Left cardiac atrium (tissue), 4 donors: Measurements from ENCODE around the gene TPD52L1. TPM values are rescaled to one million over a fixed set of nuclear protein-coding genes. Genes with fewer than 3 reads are reported as not detected.

ENCODE experiments used
- ATAC-seq, 2 donors: fragments of 200-7000 bp; cut with Tn5 transposase; one replicate each; pipeline ENCODE4 v1.9.1; 2020; ENCODE audit warnings: mild to moderate bottlenecking in 2 of 2, moderate library complexity in 2 of 2
- DNase-seq: peaks from one replicate; pipeline ENCODE4 v3.0.0-alpha.2; 2020
- intact Hi-C, 2 donors: fragments of 100-400 bp; cut with DNase I; formaldehyde crosslinking; loops; one replicate each; pipeline versions ENCODE4 v1.14.1 to v1.15.1; 2022 to 2023
- total RNA-seq, 2 donors: library from RNA; stranded (reverse); fragmentation: NEBNext Ultra II Directional; extraction: Animal tissue kit (Norgen Biotek cat#: 25700); gene quantifications; one replicate each; pipeline ENCODE4 v1.2.1, GENCODE V29; 2021
- donor health status: DM: no; HTN: yes; CAD: no.
- donor health status: DM: no; HTN: yes; CAD: no; lungs with severe emphysema.
- donor health status: DM: yes; HTN: yes; CAD: no.
- donor health status: Dilated cardiomyopathy.

Gene TPD52L1
- total RNA-seq, 2 donors from 2014 or later = 27.9 to 50.4 TPM

DNA sequence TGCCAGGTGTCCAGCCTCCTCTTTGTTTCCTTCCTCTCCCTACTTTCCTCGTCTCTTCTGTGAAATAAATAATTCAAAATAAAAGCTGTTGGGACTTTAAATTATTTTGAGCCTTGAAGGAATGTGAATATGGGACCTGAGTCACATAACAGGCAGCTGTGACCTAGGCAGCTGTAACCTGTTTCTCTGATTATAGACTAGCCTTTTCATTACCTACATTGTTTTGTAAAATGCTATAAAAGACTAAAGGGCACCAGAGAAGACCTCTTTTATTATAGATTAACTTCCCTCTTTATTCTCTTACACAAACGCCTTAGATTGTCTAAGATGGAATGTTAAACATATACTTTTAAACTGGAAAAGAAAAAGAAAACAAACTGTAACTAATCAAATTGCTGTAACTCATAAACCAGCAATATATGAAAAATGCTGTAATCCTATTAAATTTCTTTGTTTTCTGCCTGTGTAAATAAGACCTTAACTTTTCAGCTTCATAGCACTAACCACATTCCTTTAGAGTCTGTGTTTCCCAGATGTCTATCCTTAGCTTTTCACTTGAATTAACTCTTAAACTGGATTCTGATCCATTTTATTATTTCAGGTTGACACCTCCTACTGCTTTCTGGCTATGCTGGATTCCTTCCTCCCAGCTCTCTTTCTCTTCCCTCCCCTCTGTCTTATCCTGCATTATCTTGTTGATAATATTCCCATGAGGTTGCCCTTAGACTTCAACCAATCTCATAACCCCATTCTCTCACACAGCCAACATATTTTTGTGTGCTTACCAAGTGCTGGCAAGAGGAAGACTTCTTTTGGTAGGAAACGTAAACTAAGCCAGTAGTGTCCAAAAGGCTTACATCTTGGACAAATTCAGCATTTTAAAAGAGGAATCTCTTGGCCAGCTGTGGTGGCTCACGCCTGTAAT is 69.2 kb downstream of the TPD52L1 start:
- intact Hi-C loops = no loop called here
- no peak for ATAC-seq

DNA sequence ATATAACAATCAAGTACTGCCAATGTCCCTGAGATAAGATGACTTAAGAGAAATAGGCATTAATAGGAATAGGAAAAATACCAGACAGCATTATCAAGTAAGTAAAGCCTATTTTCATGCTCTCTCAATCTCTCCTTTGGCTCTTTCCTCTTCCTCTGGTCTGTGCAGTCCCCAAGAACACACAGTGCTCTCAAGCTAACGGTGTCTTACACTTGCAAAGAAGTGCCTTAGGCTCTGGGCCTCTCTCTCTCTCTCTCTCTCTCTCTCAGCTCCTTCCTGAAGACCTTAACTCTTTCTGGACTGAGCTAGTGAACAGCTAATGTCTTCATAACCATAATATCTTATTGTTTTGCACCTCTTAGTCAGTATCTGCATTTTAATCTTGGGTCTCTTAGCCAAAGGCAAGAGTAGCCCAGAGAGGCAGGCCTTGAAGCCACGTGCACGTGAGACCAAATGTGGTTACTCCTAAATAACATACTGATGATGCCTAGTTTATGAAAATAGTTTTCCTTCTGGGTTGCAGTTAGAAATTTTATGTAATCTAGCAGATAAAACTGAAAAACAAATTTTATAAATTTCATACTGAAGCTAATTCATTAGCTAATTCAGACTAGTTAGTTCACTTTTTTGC is 70.8 kb downstream of the TPD52L1 start:
- ATAC-seq (peak; percentile 36 to 74), DNase-seq (no peak)
- intact Hi-C loops = no loop called here

More for the DNA sequence above, 69.2 kb downstream of the TPD52L1 start:
- DNase-seq = no peak

DNA sequence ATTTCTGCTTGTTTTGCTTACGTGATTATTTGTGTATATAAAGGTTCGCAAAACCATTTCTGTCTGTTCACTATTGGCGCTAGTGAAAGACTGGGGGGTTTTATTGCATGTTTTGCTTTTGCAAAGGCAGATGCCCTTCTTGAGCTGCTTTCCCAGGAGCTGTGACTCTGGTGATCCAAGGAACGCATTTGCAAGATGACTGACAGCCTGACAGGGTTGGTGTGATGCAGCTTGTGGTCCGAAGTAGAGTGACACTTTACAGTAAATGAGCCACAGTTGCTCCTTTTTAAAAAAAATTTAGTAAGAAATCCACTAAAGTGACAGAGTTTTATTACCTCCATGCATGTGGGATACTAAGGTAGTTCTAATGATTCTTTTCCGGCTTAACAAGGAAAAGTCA is 73.7 kb downstream of the TPD52L1 start:
- intact Hi-C loops = no loop called here
- ATAC-seq = no peak
- no peak for DNase-seq

DNA sequence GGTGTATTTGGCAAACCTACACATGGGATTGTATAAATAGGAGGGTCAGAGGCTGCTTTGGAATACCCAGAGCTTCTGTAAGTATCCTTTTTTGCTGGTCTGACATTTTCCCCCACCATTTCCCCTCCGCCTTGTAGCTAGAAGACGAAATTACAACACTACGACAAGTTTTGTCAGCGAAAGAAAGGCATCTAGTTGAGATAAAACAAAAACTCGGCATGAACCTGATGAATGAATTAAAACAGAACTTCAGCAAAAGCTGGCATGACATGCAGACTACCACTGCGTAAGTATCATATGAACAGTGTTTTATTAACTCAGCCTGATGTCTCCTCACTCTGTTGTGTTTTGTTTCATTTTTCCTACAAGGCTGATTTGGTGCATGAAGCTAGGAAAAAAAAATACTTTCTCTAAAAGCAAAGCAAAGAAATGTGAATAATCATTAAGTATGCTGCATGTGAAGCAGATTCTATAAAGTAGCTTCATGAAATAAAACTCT is 75.5 kb downstream of the TPD52L1 start:
- ATAC-seq = peak in 1 of 2 donors; percentile 35
- intact Hi-C loops = no loop called here
- no peak for DNase-seq

DNA sequence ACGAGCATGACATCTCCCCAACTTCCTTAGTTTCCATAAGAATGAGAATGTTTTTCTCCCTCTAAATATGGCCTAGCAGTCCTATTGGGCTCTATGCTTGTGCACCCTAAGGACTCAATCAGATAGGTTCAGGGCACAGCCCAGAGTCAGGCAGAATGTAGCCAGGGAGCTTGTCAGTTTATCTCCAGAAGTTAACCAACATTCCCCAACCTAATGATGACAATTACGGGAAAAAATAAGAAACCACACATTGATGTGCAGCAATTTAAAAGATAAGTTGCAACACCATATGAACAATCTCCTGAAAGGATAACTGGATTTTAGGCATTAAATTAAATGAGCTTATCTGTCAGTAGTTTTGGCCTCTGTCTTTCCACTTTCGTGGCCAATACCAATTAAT is 77.1 kb downstream of the TPD52L1 start:
- DNase-seq (no peak), ATAC-seq (no peak)
- intact Hi-C loops = loop anchor here in 1 of 2 donors (10.0 kb wide), 1 partner anchor 76 kb away; the partner anchor contains the start of gene TPD52L1

DNA sequence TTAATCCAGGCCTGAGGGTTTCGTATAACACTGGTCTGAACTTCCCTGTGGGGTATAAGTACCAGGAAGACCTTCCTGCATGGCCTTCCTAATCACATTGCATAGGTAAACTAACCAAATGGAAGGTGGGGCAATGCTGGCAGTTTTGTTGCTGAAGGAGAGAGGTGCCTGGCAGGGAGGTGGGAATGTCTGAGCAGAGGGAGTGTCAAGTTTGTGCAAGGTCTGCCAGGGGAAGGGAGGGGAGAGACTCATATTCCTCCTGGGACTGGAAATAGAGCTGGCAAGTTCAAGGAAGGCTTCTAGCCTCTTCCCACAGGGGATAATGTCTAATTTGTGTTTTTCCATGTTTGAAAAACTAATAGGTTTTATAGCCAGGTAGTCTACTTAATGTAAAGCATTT is 77.6 kb downstream of the TPD52L1 start:
- ATAC-seq (peak; percentile 53 to 57), DNase-seq (no peak)
- intact Hi-C loops = loop anchor here in 1 of 2 donors (10.0 kb wide), 1 partner anchor 76 kb away; the partner anchor contains the start of gene TPD52L1

DNA sequence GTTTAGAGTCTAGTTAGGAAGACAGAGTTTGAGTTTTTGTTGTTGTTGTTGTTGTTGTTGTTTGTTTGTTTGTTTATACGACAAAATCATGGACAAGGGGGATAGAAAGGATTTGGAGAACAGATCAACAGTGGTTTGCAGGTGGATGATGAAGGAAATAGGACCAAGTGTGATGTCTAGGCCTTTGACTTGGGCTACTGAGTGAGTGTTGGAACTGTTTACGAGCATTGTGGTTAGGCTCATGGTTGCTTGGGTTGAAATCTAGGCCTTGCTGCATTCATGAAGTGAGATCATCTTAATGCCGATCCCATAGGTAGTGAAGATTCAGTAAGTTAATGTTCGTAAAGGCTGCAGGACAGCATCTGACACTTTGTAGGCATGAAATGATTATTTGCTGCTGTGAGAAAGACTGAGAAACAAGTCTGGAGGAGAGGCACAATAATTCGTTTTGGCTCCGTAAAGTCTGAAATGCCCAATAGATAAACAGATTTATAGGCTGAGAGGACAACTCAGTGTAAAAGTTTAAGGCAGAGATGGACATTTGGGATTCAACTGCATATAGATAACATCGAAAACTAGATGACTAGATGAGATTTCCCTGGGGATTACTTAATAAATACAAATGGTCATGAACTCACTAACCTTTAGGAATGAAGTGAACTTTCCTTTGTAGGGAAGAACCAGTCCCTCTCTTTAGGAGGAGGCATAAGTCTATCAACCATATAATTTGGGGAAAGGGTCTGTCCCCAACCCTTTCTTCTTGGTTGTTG is 78.2 kb downstream of the TPD52L1 start:
- no peak for DNase-seq
- no peak for ATAC-seq
- intact Hi-C loops = loop anchor here in 1 of 2 donors (10.0 kb wide), 1 partner anchor 77 kb away; the partner anchor contains the start of gene TPD52L1

DNA sequence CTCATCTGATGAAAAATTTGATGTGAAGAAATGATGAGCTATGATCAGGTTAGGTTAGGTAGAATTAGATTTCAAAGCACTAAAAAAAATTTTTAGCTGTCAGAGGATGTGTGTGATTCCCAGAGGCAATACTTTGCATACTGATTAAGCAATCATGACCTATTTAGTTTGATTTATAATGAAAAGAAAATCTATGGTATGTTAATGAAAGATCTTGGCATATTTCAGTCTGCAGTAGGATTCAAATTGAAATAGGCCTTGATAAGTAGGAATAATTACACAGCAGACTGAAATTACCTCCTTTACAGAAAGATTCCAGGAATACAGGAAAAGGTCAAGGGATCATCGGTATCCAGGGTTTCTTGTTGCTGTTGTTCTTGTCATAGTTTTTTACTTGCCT is 78.9 kb downstream of the TPD52L1 start:
- ATAC-seq (peak in 1 of 2 donors; percentile 44), DNase-seq (no peak)
- intact Hi-C loops = loop anchor here in 1 of 2 donors (10.0 kb wide), 1 partner anchor 78 kb away; the partner anchor contains the start of gene TPD52L1

DNA sequence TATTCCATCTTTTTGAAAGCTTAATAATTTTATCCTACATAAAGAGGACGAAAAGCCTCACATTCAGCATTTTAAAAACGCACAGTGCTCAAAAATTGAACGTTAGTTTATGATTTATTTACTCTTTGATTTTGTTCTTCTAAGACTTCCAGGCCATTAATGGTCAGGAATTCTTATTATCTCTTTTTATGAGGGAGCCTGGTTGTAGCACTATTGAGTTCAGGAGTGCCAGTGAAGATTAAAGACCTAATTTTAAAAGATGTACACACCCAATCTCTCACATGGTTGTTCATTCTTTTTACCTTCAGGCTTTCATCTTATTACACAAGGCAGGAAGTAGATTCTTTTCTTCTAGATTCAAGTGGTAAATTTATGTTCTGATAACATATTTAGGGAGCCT is 79.6 kb downstream of the TPD52L1 start:
- DNase-seq (no peak), ATAC-seq (no peak)
- intact Hi-C loops = loop anchor here in 1 of 2 donors (10.0 kb wide), 1 partner anchor 78 kb away; the partner anchor contains the start of gene TPD52L1

DNA sequence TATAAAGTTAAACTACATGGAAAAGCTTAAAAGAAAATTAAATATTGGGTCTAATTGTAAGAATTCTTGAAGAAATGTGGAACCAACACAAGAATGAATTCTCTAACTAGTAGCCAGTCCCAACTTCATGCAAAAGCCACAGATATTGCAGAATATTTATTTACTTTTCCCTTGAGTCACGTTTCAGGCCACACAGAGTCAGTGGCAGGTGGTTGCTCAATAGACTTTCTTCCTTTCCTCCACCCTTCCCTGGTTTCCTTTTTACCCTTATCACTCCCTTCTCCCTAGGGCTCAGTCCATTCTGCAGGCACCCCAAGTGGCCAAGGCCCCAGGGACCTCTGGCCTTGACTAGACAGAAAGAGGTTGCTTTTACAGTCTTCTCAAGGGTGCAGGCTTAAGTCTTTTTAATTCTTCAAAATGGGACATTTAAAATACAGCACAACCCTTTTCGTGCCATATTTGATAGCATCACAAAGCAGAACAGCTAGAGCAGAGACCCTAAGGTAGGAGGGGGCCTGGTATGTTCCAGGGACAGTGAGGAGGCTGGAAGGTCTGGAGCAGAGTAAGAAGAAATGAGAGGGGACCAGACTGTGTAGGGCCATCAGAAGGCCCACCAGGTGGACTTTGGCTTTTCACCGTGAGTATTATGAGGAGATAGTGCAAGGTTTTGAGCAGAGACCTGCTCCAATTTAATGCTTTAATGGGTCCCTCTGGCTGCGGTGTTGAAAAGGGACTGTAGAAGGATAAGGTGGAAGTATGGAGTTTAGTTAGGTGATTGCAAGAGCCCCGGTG is 83.2 kb downstream of the TPD52L1 start:
- DNase-seq (no peak), ATAC-seq (peak in 1 of 2 donors; percentile 23)
- intact Hi-C loops = loop anchor here in 1 of 2 donors (10.0 kb wide), 1 partner anchor 82 kb away; the partner anchor contains the start of gene TPD52L1

DNA sequence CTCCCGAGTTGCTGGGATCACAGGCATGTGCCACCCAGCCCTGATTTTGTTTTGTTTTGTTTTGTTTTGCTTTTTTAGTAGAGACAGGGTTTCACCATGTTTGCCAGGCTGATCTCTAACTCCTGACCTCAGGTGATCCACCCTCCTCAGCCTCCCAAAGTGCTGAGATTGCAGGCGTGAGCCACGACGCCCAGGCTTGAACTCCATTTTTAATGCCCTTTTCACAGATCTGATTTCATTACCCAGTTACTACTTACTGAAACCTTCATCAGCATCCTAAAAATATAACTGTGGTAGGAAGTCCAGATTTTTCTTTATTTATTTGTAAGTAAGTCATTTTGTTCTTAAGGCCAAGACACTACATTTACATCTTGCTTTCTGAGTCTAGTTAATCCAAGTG is 84.2 kb downstream of the TPD52L1 start:
- intact Hi-C loops = loop anchor here in 1 of 2 donors (10.0 kb wide), 1 partner anchor 83 kb away; the partner anchor contains the start of gene TPD52L1
- DNase-seq = no peak
- ATAC-seq = no peak

DNA sequence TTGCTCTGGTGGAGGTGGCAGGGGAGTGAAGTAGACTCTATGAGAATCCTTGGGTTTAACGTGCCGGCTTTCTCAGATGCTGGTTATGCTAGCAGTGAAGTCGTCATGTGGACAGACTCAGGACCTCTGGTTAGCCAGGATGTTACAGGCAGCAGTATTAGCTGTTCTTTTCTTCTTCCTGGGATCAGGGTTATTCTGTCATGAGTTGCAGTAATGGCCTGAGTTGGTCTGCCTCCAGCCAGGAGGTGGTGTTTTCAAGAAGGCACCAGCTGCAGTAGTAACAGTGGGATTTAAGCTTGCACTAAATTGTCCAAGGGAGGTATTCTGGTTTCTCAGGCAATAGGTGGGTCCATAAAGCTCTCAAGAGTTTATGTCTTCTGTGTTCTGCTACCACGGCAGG is 91.5 kb downstream of the TPD52L1 start:
- ATAC-seq = no peak
- intact Hi-C loops = no loop called here
- no peak for DNase-seq

DNA sequence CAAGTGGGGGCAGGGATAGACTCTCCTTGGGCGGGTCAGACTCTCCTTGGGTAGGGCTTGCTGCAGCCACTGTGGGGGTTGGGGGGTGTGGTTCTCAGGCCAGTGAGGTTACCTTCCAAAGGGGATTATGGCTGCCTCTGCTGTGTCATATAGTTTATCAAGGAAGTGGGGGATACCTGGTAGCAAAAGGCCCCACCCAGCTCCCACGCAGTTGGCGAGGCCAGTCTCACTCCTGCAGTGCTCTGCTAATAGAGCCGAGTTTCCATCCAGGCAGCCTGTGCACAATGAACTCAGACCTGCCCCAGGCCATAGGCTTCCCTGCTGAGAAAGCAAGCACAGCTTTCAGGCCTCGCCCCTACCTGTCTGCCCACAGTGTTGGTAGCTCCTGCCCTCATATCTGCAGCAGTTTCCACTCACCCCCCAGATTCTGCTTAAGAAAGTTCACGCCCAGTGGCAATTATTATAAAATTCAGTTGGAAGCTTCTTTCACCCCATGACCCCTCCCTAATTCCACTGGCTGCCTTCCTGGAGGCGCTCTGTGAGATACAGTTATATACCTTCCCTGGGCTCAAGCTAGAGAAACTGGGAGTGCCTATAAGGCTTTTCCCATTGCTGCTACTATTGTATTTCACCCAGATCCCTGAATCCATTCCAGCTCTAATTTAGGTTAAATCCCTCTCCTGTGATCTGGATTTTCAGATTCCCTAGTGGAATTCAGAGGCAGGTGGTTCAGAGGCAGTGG is 92.1 kb downstream of the TPD52L1 start:
- ATAC-seq = no peak
- intact Hi-C loops = no loop called here

DNA sequence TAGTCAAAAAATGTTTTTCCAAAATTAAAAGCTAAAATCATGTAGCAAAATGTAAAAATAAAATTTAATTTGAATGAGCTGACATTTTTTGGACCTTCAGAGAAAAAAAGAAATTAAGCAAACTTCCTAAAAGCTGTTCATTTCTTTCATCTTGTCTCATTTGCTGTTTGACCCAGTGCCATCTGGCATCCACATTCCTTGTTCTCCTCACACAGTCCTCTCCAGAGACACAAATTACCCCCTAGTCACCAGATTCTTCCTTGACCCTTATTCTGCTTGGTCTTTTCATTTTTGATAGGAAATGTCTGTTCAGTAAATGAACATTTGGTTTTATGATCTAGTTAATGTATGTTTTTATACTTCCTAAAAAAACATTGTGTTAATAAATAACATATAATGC is 93.0 kb downstream of the TPD52L1 start:
- intact Hi-C loops = no loop called here
- no peak for DNase-seq

More for the DNA sequence above, 92.1 kb downstream of the TPD52L1 start:
- no peak for DNase-seq

DNA sequence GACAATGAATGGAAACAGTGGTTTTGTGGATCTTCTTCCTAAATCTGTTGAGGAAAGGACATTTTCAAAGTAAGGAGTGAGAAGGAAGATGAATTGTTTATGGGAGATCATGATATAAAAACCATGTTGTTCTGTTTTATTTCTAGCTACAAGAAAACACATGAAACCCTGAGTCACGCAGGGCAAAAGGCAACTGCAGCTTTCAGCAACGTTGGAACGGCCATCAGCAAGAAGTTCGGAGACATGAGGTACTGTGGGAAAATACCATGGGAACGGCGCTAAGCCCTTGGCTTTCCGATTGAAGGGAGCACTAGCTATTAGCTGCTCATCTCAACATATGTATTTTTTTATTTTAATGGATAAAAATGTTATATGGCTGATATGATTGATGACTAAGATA is 94.6 kb downstream of the TPD52L1 start:
- ATAC-seq = no peak
- DNase-seq = no peak
- intact Hi-C loops = no loop called here

More for the DNA sequence above, 93.0 kb downstream of the TPD52L1 start:
- no peak for ATAC-seq

DNA sequence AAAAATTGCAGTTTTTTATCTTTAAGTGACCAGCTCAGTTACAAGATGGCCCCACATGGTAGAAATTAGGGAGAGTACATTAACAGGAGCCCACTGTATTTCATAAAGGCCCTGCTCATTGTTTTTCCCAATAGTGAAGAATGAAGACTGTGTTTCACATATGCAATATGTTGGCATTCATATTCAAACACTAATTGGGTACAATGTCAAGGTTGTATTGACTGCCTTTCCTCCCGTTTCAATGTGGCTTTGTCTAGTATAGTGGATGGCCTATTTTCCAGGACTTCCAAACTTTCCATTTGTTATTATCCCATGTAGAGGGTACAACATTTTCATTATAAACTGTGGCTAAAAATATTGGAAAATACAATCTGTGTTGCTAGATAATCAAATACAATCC is 96.9 kb downstream of the TPD52L1 start:
- DNase-seq = no peak
- ATAC-seq = no peak
- intact Hi-C loops = no loop called here

DNA sequence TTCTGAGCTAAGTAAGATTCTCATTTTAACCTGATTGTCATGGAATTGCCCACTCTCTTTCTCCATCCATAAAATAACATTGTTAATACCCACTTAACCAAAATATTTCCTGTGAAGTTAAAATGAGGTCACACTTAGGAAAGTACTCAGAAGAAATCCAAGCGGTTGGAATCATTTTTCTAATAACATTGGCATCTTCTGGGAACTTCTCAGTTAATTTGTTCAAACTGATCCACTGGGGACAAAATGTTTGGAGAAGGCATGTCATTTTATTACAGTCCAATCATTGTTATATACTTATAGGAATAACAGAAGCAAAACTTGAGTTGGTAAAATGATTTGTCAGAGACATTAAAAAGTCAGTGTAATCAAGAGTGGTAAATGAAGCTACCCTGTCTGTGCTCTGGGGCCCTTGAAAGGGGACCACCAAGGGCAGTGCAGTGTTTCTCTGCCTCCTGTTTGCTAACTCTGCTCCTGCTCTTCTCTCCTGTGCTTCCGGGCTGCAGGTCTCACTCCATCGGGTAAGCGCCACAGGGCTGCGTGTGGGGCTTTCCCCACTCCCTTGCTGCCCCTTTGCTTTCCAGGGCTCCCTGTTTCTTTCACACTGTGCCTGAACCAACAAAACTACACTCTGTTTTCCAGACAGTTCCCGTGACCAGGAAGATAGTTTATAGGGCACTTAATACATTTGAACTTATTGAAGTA is 98.1 kb downstream of the TPD52L1 start:
- no peak for DNase-seq
- ATAC-seq = peak in 1 of 2 donors; percentile 30
- intact Hi-C loops = no loop called here
